H1 (cell line): ENCODE measurements around the gene SOBP. TPM values are rescaled to one million over a fixed set of nuclear protein-coding genes. Genes with fewer than 3 reads are reported as not detected.

Source experiments
- CTCF ChIA-PET: fragments of 300-600 bp; sonication (Branson Sonifier 250); formaldehyde crosslinking; loops from one replicate; lab custom pipeline; 2021; ENCODE audit not compliant: partially characterized antibody; lab: Charles Lee
- POLR2A ChIA-PET: fragments of 300-600 bp; sonication (Branson Sonifier 250); formaldehyde crosslinking; loops from one replicate; lab custom pipeline; 2021; ENCODE audit warnings: inconsistent platforms; ENCODE audit not compliant: partially characterized antibody; lab: Charles Lee
- DNase-seq, 2 experiments: peaks; one replicate each; pipeline versions ENCODE4 v3.0.0 to v3.0.0-alpha.2; 2010 to 2022; ENCODE audit warnings: low spot score in 2 of 2, low read depth in 1 of 2, mixed read lengths in 1 of 2
- FAIRE-seq: peaks from 2 replicates; lab custom pipeline; 2011; peaks lifted over from hg19 to GRCh38; lab: Jason Lieb, UNC
- H2AFZ ChIP-seq: 2 replicates; pipeline ENCODE4 v1.8.1; 2012; ENCODE audit warnings: low read length, inconsistent platforms
- H2AK5ac ChIP-seq: 2 replicates; pipeline ENCODE4 v1.6.1; 2013; ENCODE audit warnings: low read depth, low read length
- H2BK120ac ChIP-seq: replicated peaks from 2 replicates; pipeline ENCODE3; 2013; ENCODE audit warnings: low read depth, low read length, inconsistent platforms
- H2BK12ac ChIP-seq: 2 replicates; pipeline ENCODE4 v1.6.1; 2013; ENCODE audit warnings: low read depth, low read length
- H2BK15ac ChIP-seq: 2 replicates; pipeline ENCODE4 v1.6.1; 2013; ENCODE audit warnings: low read length
- H2BK20ac ChIP-seq: 2 replicates; pipeline ENCODE4 v1.6.1; 2013; ENCODE audit warnings: low read length
- H2BK5ac ChIP-seq: 2 replicates; pipeline ENCODE4 v1.6.1; 2013; ENCODE audit warnings: low read depth, low read length
- H3K14ac ChIP-seq: 2 replicates; pipeline ENCODE4 v1.6.1; 2013; ENCODE audit warnings: inconsistent platforms; ENCODE audit not compliant: insufficient read length
- H3K18ac ChIP-seq: 2 replicates; pipeline ENCODE4 v1.6.1; 2013; ENCODE audit warnings: low read length; ENCODE audit errors: extremely low read depth
- H3K23ac ChIP-seq: 2 replicates; pipeline ENCODE4 v1.6.1; 2013; ENCODE audit warnings: inconsistent platforms; ENCODE audit not compliant: insufficient read length
- H3K23me2 ChIP-seq: 2 replicates; pipeline ENCODE4 v1.6.1; 2013; ENCODE audit warnings: low read depth, low read length
- H3K27ac ChIP-seq: 2 replicates; pipeline ENCODE4 v1.6.1; 2011; ENCODE audit warnings: low read depth, low read length, inconsistent platforms
- H3K27me3 ChIP-seq, 4 experiments: replicated peaks in 1 of 4; 1 replicate in 1 of 4; 2 replicates in 3 of 4; pipeline versions ENCODE4 v1.6.1 to v1.8.1; 2011 to 2013; ENCODE audit warnings: low read length in 3 of 4, mild to moderate bottlenecking in 3 of 4, inconsistent platforms in 2 of 4, mixed read lengths in 2 of 4, moderate library complexity in 1 of 4; ENCODE audit not compliant: control insufficient read depth in 3 of 4, insufficient read depth in 3 of 4; ENCODE audit errors: extremely low read depth in 1 of 4
- H3K36me3 ChIP-seq, 4 experiments: 2 replicates each; pipeline versions ENCODE4 v1.6.1 to v1.8.1; 2011 to 2013; ENCODE audit warnings: mild to moderate bottlenecking in 4 of 4, low read length in 3 of 4, moderate library complexity in 2 of 4, control low read depth in 1 of 4, inconsistent platforms in 1 of 4; ENCODE audit not compliant: insufficient read depth in 4 of 4, control insufficient read depth in 2 of 4
- H3K4ac ChIP-seq: replicated peaks from 2 replicates; pipeline ENCODE3; 2013; ENCODE audit warnings: low read length, low read depth, mixed read lengths, inconsistent platforms; ENCODE audit not compliant: insufficient read length
- H3K4me1 ChIP-seq, 4 experiments: replicated peaks in 1 of 4; 1 replicate in 1 of 4; 2 replicates in 3 of 4; pipeline versions ENCODE4 v1.6.1 to v1.8.1; 2011 to 2013; ENCODE audit warnings: low read length in 3 of 4, inconsistent platforms in 2 of 4, mixed read lengths in 1 of 4; ENCODE audit not compliant: insufficient read depth in 4 of 4, control insufficient read depth in 3 of 4
- H3K4me2 ChIP-seq, 2 experiments: 2 replicates each; pipeline versions ENCODE4 v1.6.1 to v1.8.1; 2011 to 2013; ENCODE audit warnings: low read depth in 2 of 2, low read length in 2 of 2, control low read depth in 1 of 2, inconsistent platforms in 1 of 2, mild to moderate bottlenecking in 1 of 2; ENCODE audit not compliant: insufficient read depth in 1 of 2
- H3K4me3 ChIP-seq, 4 experiments: fragments of 200-600, 300-600 bp in 1 of 4; sonication (generic), shearing (Covaris generic), sonication (Bioruptor Twin) in 1 of 4; 2 replicates each; pipeline versions ENCODE4 v1.5.1 to v1.8.1; 2011 to 2016; ENCODE audit warnings: low read length in 4 of 4, low read depth in 3 of 4, control low read depth in 2 of 4, inconsistent platforms in 2 of 4, mild to moderate bottlenecking in 2 of 4, mixed read lengths in 1 of 4, moderate library complexity in 1 of 4; ENCODE audit not compliant: insufficient read depth in 2 of 4; ENCODE audit errors: extremely low read depth in 1 of 4
- H3K56ac ChIP-seq: replicated peaks from 2 replicates; pipeline ENCODE3; 2013; ENCODE audit warnings: low read depth, mild to moderate bottlenecking, mixed read lengths, low read length, inconsistent platforms; ENCODE audit not compliant: insufficient read length
- H3K79me1 ChIP-seq: 2 replicates; pipeline ENCODE4 v1.6.1; 2013; ENCODE audit warnings: low read depth, low read length, control low read depth
- H3K79me2 ChIP-seq, 2 experiments: 2 replicates each; pipeline versions ENCODE4 v1.6.1 to v1.8.1; 2012 to 2013; ENCODE audit warnings: low read length in 2 of 2, mild to moderate bottlenecking in 2 of 2, inconsistent platforms in 1 of 2; ENCODE audit not compliant: insufficient read depth in 2 of 2, control insufficient read depth in 1 of 2
- H3K9ac ChIP-seq, 4 experiments: replicated peaks in 1 of 4; 1 replicate in 1 of 4; 2 replicates in 3 of 4; pipeline versions ENCODE4 v1.6.1 to v1.8.1; 2011 to 2013; ENCODE audit warnings: low read depth in 3 of 4, low read length in 3 of 4, control low read depth in 2 of 4, mild to moderate bottlenecking in 2 of 4, moderate library complexity in 2 of 4, inconsistent platforms in 1 of 4; ENCODE audit errors: extremely low read depth in 1 of 4
- H3K9me3 ChIP-seq, 2 experiments: 2 replicates each; pipeline versions ENCODE4 v1.6.1 to v1.8.1; 2012 to 2013; ENCODE audit warnings: mild to moderate bottlenecking in 2 of 2, moderate library complexity in 2 of 2, control low read depth in 1 of 2, inconsistent platforms in 1 of 2, low read depth in 1 of 2, low read length in 1 of 2, mixed read lengths in 1 of 2; ENCODE audit not compliant: insufficient read depth in 2 of 2
- H4K20me1 ChIP-seq, 2 experiments: replicated peaks in 1 of 2; 2 replicates each; pipeline versions ENCODE3 to v1.8.1; 2011 to 2013; ENCODE audit warnings: inconsistent platforms in 2 of 2, low read length in 2 of 2, mild to moderate bottlenecking in 1 of 2; ENCODE audit not compliant: insufficient read depth in 2 of 2, control insufficient read depth in 1 of 2
- H4K5ac ChIP-seq: 2 replicates; pipeline ENCODE4 v1.6.1; 2013; ENCODE audit warnings: low read length, low read depth, mixed read lengths, inconsistent platforms; ENCODE audit not compliant: insufficient read length
- H4K8ac ChIP-seq: 2 replicates; pipeline ENCODE4 v1.8.0; 2013; ENCODE audit warnings: mild to moderate bottlenecking, moderate library complexity, low read length, inconsistent platforms; ENCODE audit not compliant: insufficient read depth; ENCODE audit errors: extremely low read depth
- H4K91ac ChIP-seq: replicated peaks from 2 replicates; pipeline ENCODE3; 2013; ENCODE audit warnings: low read length, mixed read lengths, inconsistent platforms; ENCODE audit not compliant: insufficient read length
- CHD2 ChIP-seq: IDR thresholded peaks from 2 replicates; pipeline ENCODE4 v1.6.1; 2012; ENCODE audit warnings: low read length, improper control_type of control experiment
- EP300 ChIP-seq, 2 experiments: IDR thresholded peaks; 1 replicate in 1 of 2; 2 replicates in 1 of 2; pipeline ENCODE4 v1.6.1; 2011 to 2012; ENCODE audit warnings: low read depth in 2 of 2, low read length in 2 of 2, mild to moderate bottlenecking in 2 of 2, borderline replicate concordance in 1 of 2, inconsistent platforms in 1 of 2, moderate library complexity in 1 of 2
- WGBS, 2 experiments: shearing (Covaris generic) in 1 of 2; methylation state at CpG; one replicate each; pipeline versions ENCODE4 v1.1.6 to v1.1.7; 2013 to 2015; ENCODE audit warnings: low lambda C conversion rate in 2 of 2, mixed read lengths in 2 of 2, inconsistent platforms in 1 of 2, low coverage in 1 of 2, missing lambda C conversion rate in 1 of 2; ENCODE audit not compliant: insufficient replicate concordance in 2 of 2, insufficient coverage in 1 of 2, insufficient read length in 1 of 2; ENCODE audit errors: extremely low coverage in 1 of 2, missing lambda C conversion rate in 1 of 2; 5-methylcytosine and 5-hydroxymethylcytosine counted together
- polyA plus RNA-seq, 7 experiments: library from polyadenylated mRNA; depleted of rRNA in 3 of 7; stranded (reverse) in 5 of 7; unstranded in 2 of 7; fragments of >200 nt in 5 of 7; fragments of 200-250 nt in 2 of 7; gene quantifications; 1 replicate in 5 of 7; 2 replicates in 1 of 7; 4 replicates in 1 of 7; pipeline versions ENCODE4 v1.2.1 to v1.2.3, GENCODE V29; 2011 to 2013; ENCODE audit warnings: missing spikeins in 2 of 7, mixed read lengths in 2 of 7
- total RNA-seq: library from RNA; stranded (reverse); fragmentation: NEBNext Ultra II Directional; extraction: Animal tissue kit (Norgen Biotek cat#: 25700); gene quantifications from 2 replicates; pipeline ENCODE4 v1.2.1, GENCODE V29; 2021

Gene SOBP
- total and polyA plus RNA-seq, 2 of the 8 experiments (the other 6 are each of a cell fraction or from before 2014, with no cell fraction given), result 0.45 to 6.2 TPM

GRCh38 chr6:107626645-107627044, 136.7 kb downstream of the SOBP start:
- H3K9me3 ChIP-seq, result no peaks in the 10 kb centered on the region
- H2AFZ ChIP-seq, result no peak overlapping the region
- no peak overlapping the region for H3K18ac ChIP-seq
- H2AK5ac ChIP-seq, result no peak overlapping the region
- no peak overlapping the region for H3K9ac ChIP-seq
- H3K14ac ChIP-seq, result no peak overlapping the region
- no peak overlapping the region for H4K8ac ChIP-seq
- no peak overlapping the region for H3K4me2 ChIP-seq
- H4K91ac ChIP-seq, result no peak overlapping the region
- FAIRE-seq, result no peak
- H3K23ac ChIP-seq, result no peak overlapping the region
- H3K79me1 ChIP-seq, result no peaks in the 10 kb centered on the region
- H4K5ac ChIP-seq, result no peak overlapping the region
- DNase-seq, result no peak
- H3K4ac ChIP-seq, result no peak overlapping the region
- H3K79me2 ChIP-seq, result no peaks in the 10 kb centered on the region
- TF ChIP-seq EP300 (IDR thresholded peaks at IDR 0.05; ENCODE audit: borderline replicate concordance in 1 of 2, low read depth in 2 of 2, low read length in 2 of 2), result no peak
- TF ChIP-seq CHD2, result no peak
- no peak overlapping the region for H2BK120ac ChIP-seq
- H2BK12ac ChIP-seq, result no peak overlapping the region
- H2BK20ac ChIP-seq, result no peak overlapping the region
- no peaks in the 10 kb centered on the region for H3K23me2 ChIP-seq
- H4K20me1 ChIP-seq, result no peaks in the 10 kb centered on the region
- H3K36me3 ChIP-seq, result no peaks in the 10 kb centered on the region
- H3K4me1 ChIP-seq, result peaks cover 0 to 17% (median 1%) of the 10 kb centered on the region in 4 experiments; a peak in 5 of 7 replicates
- WGBS, 2 experiments, result 63% methylated on average over 5 of the region's 5 CpGs; no CpG with 5 or more reads in 1 of the 2 experiments
- H3K4me3 ChIP-seq, result no peak overlapping the region
- no peak overlapping the region for H3K56ac ChIP-seq
- no peak overlapping the region for H3K27ac ChIP-seq
- no peak overlapping the region for H2BK5ac ChIP-seq
- POLR2A ChIA-PET, result interaction anchor here (1.3 kb wide), 1 partner anchor 15 kb away, joined by 3 read pairs; no protein-coding TSS in a partner anchor
- CTCF ChIA-PET, result interaction anchor here (0.9 to 3.2 kb wide), 5 partner anchors 10 to 135 kb away, joined by 3 to 22 read pairs (median 4); no protein-coding TSS in a partner anchor
- H2BK15ac ChIP-seq, result no peak overlapping the region
- peaks cover 0 to 1% (median 0%) of the 10 kb centered on the region in 4 experiments; a peak in 1 of 7 replicates for H3K27me3 ChIP-seq
